Suprapubic skin (tissue), 4 donors: ENCODE measurements around the gene CD27.

Experiments used
- CTCF ChIP-seq, 2 donors: fragments of 200-600 bp in 1 of 2; fragments of 450-650 bp in 1 of 2; sonication (generic) in 1 of 2; IDR thresholded peaks; one replicate each; pipeline ENCODE4 v1.5.1; 2016 to 2019; ENCODE audit warnings: antibody characterized with exemption in 2 of 2, mild to moderate bottlenecking in 1 of 2, moderate library complexity in 1 of 2
- POLR2A ChIP-seq, 2 donors: fragments of 450-650 bp; IDR thresholded peaks; one replicate each; pipeline ENCODE4 v1.6.1; 2017; ENCODE audit warnings: antibody characterized with exemption in 2 of 2, mild to moderate bottlenecking in 2 of 2, moderate library complexity in 2 of 2
- POLR2AphosphoS5 ChIP-seq, 3 donors: sonication (generic); formaldehyde crosslinking; IDR thresholded peaks; one replicate each; pipeline ENCODE4 v1.6.1; 2017; ENCODE audit warnings: antibody characterized with exemption in 3 of 3

GRCh38 chr12:6494968-6495367 lies 50.2 kb downstream of the CD27 start:
- TF ChIP-seq POLR2AphosphoS5 (IDR thresholded peaks at IDR 0.05) = no peak
- no peak for TF ChIP-seq CTCF (IDR thresholded peaks at IDR 0.05)
- TF ChIP-seq POLR2A (IDR thresholded peaks at IDR 0.05) = no peak
